HepG2 (cell line): ENCODE results near the gene ANKRA2. TPM values are rescaled to one million over a fixed set of nuclear protein-coding genes. Genes with fewer than 3 reads are reported as not detected.

Source experiments
- CREB3 ChIP-seq: sonication (generic); formaldehyde crosslinking; IDR thresholded peaks from 2 replicates; pipeline ENCODE4 v1.5.0; 2020; ENCODE audit warnings: missing genetic modification reagents
- JUN ChIP-seq: sonication (generic); formaldehyde crosslinking; IDR thresholded peaks from 2 replicates; pipeline ENCODE4 v1.4.0; 2020; ENCODE audit warnings: mild to moderate bottlenecking, missing genetic modification reagents
- MIER2 ChIP-seq: IDR thresholded peaks from 2 replicates; pipeline ENCODE4 v1.6.1; 2016; ENCODE audit warnings: missing biosample characterization, missing genetic modification reagents
- NAIF1 ChIP-seq: sonication (generic); formaldehyde crosslinking; IDR thresholded peaks from 2 replicates; pipeline ENCODE4 v1.5.0; 2020; ENCODE audit warnings: mild to moderate bottlenecking, missing genetic modification reagents, borderline replicate concordance
- NR2F2 ChIP-seq: IDR thresholded peaks from 2 replicates; pipeline ENCODE4 v1.6.1; 2012; ENCODE audit warnings: low read depth, inconsistent platforms, borderline replicate concordance
- RXRA ChIP-seq: sonication (generic); formaldehyde crosslinking; IDR thresholded peaks from 2 replicates; pipeline ENCODE4 v1.5.1; 2020; ENCODE audit warnings: missing genetic modification reagents
- ZBTB49 ChIP-seq: sonication (generic); formaldehyde crosslinking; IDR thresholded peaks from 2 replicates; pipeline ENCODE4 v1.4.0; 2020; ENCODE audit warnings: missing genetic modification reagents, borderline replicate concordance
- ZNF235 ChIP-seq: sonication (generic); formaldehyde crosslinking; IDR thresholded peaks from 2 replicates; pipeline ENCODE4 v1.8.1; 2023; ENCODE audit warnings: mild to moderate bottlenecking, missing genetic modification reagents, borderline replicate concordance
- ZNF251 ChIP-seq: sonication (generic); formaldehyde crosslinking; IDR thresholded peaks from 2 replicates; pipeline ENCODE4 v1.9.0; 2021; ENCODE audit warnings: mild to moderate bottlenecking, missing genetic modification reagents
- ZNF530 ChIP-seq: sonication (generic); formaldehyde crosslinking; IDR thresholded peaks from 2 replicates; pipeline ENCODE4 v1.5.0; 2020; ENCODE audit warnings: low read depth, mild to moderate bottlenecking, missing genetic modification reagents
- ZNF749 ChIP-seq: sonication (generic); formaldehyde crosslinking; IDR thresholded peaks from 2 replicates; pipeline ENCODE4 v1.8.0; 2022; ENCODE audit warnings: mild to moderate bottlenecking, missing genetic modification reagents, moderate library complexity, borderline replicate concordance
- ZNF839 ChIP-seq: sonication (generic); formaldehyde crosslinking; IDR thresholded peaks from 2 replicates; pipeline ENCODE4 v1.4.0; 2020; ENCODE audit warnings: missing genetic modification reagents, mild to moderate bottlenecking, borderline replicate concordance
- ZSCAN20 ChIP-seq: sonication (generic); formaldehyde crosslinking; IDR thresholded peaks from 2 replicates; pipeline ENCODE4 v1.4.0; 2020; ENCODE audit warnings: missing genetic modification reagents, mild to moderate bottlenecking, borderline replicate concordance
- polyA plus RNA-seq, 8 experiments: library from polyadenylated mRNA; depleted of rRNA in 3 of 8; stranded (reverse) in 7 of 8; unstranded in 1 of 8; fragments of >200 nt; fragmentation: Illumina TruSeq in 4 of 8; extraction: Trizol in 4 of 8; gene quantifications; 2 replicates each; pipeline versions ENCODE4 v1.2.1 to v1.2.3, GENCODE V29; 2011 to 2016; ENCODE audit warnings: low read depth in 4 of 8, missing spikeins in 1 of 8, mixed read lengths in 1 of 8; ENCODE audit not compliant: insufficient read depth in 1 of 8
- total RNA-seq, 5 experiments: library from RNA; depleted of rRNA; stranded (reverse); fragments of >200 nt; fragmentation: Illumina TruSeq; extraction: Trizol; gene quantifications; 2 replicates each; pipeline ENCODE4 v1.2.3, GENCODE V29; 2016; ENCODE audit warnings: low read depth in 1 of 5
- TF ChIP-seq, protein P1 (sequence below): sonication (generic); formaldehyde crosslinking; IDR thresholded peaks from 2 replicates; pipeline ENCODE4 v1.4.0; 2020; ENCODE audit warnings: mild to moderate bottlenecking, missing genetic modification reagents, borderline replicate concordance
- TF ChIP-seq, protein P2 (sequence below): IDR thresholded peaks from 2 replicates; pipeline ENCODE4 v1.6.1; 2018; ENCODE audit warnings: missing genetic modification reagents
- TF ChIP-seq, protein P3 (sequence below): sonication (generic); formaldehyde crosslinking; IDR thresholded peaks from 2 replicates; pipeline ENCODE4 v1.5.1; 2020; ENCODE audit warnings: mild to moderate bottlenecking, missing genetic modification reagents, moderate library complexity

Gene ANKRA2
- total and polyA plus RNA-seq, 2 of the 13 experiments (the other 11 are each of a cell fraction or from before 2014, with no cell fraction given): 23.6 to 33.6 TPM

DNA sequence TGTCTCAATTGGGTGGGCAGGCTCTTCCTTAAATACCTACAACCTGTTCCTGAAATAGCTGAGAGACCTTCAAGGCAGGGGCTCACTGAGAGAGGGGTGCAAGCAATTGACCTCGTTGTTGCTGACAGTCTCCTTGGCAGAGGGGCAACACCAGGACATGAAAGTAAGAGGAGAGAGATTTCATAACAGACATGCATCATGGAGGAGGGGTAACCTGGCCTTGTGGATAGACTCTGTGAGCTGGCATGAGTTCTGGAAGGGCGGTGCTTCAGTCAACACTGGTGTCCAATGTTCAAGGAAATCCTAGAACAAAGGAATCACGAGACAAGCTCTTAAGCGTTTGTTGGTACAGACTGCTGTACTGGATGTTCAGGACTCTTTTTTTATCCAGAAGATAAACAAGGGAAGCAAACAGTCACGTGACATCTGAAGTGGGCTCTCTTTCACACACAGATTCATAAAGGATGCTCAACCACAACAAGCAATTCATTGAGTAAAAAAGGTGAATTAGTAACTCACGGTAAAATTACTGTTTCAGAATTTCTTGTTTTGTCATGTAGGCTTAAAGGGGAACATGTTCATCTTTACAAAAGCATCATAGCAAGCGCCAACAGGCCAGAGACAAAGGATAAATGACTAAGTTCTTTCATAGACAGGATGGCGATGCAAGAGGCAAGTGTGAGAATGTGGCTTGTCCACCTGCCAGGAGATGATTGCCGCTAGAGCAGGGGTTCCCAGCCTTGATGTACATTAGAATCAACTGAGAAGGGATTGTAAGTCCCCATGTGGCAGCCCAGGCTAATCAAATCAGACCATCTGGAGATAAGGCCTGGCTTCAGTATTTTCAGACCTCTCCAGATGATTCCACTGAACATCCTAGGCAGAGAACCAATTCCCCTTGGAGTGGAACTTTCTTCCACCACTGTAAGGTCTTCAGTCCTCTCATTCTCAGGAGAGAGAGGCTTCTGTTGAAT, 20.7 kb downstream of the ANKRA2 start (continued):
- TF ChIP-seq, protein P1, sequence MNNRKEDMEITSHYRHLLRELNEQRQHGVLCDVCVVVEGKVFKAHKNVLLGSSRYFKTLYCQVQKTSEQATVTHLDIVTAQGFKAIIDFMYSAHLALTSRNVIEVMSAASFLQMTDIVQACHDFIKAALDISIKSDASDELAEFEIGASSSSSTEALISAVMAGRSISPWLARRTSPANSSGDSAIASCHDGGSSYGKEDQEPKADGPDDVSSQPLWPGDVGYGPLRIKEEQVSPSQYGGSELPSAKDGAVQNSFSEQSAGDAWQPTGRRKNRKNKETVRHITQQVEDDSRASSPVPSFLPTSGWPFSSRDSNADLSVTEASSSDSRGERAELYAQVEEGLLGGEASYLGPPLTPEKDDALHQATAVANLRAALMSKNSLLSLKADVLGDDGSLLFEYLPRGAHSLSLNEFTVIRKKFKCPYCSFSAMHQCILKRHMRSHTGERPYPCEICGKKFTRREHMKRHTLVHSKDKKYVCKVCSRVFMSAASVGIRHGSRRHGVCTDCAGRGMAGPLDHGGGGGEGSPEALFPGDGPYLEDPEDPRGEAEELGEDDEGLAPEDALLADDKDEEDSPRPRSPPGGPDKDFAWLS (CRISPR knock-in tag): no peak
- TF ChIP-seq ZNF530 (CRISPR knock-in tag): no peak
- TF ChIP-seq, protein P2, sequence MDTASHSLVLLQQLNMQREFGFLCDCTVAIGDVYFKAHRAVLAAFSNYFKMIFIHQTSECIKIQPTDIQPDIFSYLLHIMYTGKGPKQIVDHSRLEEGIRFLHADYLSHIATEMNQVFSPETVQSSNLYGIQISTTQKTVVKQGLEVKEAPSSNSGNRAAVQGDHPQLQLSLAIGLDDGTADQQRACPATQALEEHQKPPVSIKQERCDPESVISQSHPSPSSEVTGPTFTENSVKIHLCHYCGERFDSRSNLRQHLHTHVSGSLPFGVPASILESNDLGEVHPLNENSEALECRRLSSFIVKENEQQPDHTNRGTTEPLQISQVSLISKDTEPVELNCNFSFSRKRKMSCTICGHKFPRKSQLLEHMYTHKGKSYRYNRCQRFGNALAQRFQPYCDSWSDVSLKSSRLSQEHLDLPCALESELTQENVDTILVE: peak; percentile 78; the same call in 1 of the 2 replicates
- TF ChIP-seq ZNF749 (CRISPR knock-in tag): peak; percentile 85; the same call in 1 of the 2 replicates
- TF ChIP-seq CREB3 (CRISPR knock-in tag): no peak
- no peak for TF ChIP-seq ZNF251 (CRISPR knock-in tag)
- no peak for TF ChIP-seq ZNF235
- peak; percentile 71; the same call in 1 of the 2 replicates for TF ChIP-seq MIER2 (CRISPR knock-in tag)
- TF ChIP-seq RXRA (CRISPR knock-in tag): peak; percentile 78; the same call in 1 of the 2 replicates
- no peak for TF ChIP-seq ZBTB49 (CRISPR knock-in tag)
- TF ChIP-seq JUN: peak; percentile 88; the same call in 1 of the 2 replicates
- TF ChIP-seq NAIF1 (CRISPR knock-in tag): no peak
- no peak for TF ChIP-seq ZSCAN20 (CRISPR knock-in tag)
- TF ChIP-seq NR2F2: peak; percentile 43; the same call in 1 of the 2 replicates
- TF ChIP-seq, protein P3, sequence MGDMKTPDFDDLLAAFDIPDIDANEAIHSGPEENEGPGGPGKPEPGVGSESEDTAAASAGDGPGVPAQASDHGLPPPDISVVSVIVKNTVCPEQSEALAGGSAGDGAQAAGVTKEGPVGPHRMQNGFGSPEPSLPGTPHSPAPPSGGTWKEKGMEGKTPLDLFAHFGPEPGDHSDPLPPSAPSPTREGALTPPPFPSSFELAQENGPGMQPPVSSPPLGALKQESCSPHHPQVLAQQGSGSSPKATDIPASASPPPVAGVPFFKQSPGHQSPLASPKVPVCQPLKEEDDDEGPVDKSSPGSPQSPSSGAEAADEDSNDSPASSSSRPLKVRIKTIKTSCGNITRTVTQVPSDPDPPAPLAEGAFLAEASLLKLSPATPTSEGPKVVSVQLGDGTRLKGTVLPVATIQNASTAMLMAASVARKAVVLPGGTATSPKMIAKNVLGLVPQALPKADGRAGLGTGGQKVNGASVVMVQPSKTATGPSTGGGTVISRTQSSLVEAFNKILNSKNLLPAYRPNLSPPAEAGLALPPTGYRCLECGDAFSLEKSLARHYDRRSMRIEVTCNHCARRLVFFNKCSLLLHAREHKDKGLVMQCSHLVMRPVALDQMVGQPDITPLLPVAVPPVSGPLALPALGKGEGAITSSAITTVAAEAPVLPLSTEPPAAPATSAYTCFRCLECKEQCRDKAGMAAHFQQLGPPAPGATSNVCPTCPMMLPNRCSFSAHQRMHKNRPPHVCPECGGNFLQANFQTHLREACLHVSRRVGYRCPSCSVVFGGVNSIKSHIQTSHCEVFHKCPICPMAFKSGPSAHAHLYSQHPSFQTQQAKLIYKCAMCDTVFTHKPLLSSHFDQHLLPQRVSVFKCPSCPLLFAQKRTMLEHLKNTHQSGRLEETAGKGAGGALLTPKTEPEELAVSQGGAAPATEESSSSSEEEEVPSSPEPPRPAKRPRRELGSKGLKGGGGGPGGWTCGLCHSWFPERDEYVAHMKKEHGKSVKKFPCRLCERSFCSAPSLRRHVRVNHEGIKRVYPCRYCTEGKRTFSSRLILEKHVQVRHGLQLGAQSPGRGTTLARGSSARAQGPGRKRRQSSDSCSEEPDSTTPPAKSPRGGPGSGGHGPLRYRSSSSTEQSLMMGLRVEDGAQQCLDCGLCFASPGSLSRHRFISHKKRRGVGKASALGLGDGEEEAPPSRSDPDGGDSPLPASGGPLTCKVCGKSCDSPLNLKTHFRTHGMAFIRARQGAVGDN (CRISPR knock-in tag): no peak
- no peak for TF ChIP-seq ZNF839 (CRISPR knock-in tag)
